Neural progenitor cell (in vitro differentiated cells): ENCODE data around the gene PRPF40A. TPM values are rescaled to one million over a fixed set of nuclear protein-coding genes. Genes with fewer than 3 reads are reported as not detected.

Source experiments
- DNase-seq: peaks from one replicate; pipeline ENCODE4 v3.0.0-alpha.2; 2016; ENCODE audit warnings: low spot score
- H2AFZ ChIP-seq: fragments of 200-600 bp; sonication (generic); replicated peaks from 2 replicates; pipeline ENCODE4 v1.6.1; 2016; ENCODE audit warnings: antibody characterized with exemption
- H3F3A ChIP-seq: fragments of 200-600 bp; sonication (generic); 2 replicates; pipeline ENCODE4 v1.6.1; 2016; ENCODE audit warnings: antibody characterized with exemption, low read depth
- H3K27ac ChIP-seq: fragments of 200-600 bp; sonication (generic); 2 replicates; pipeline ENCODE4 v1.5.1; 2016; ENCODE audit warnings: mild to moderate bottlenecking
- H3K27me3 ChIP-seq: fragments of 200-600 bp; sonication (generic); 2 replicates; pipeline ENCODE4 v1.6.1; 2016; ENCODE audit warnings: mild to moderate bottlenecking, moderate library complexity
- H3K36me3 ChIP-seq: fragments of 200-600 bp; sonication (generic); 2 replicates; pipeline ENCODE4 v1.5.1; 2016
- H3K4me1 ChIP-seq: fragments of 200-600 bp; sonication (generic); 2 replicates; pipeline ENCODE4 v1.6.1; 2016; ENCODE audit warnings: mixed run types
- H3K4me2 ChIP-seq: fragments of 200-600 bp; sonication (generic); 2 replicates; pipeline ENCODE4 v1.6.1; 2016
- H3K4me3 ChIP-seq: fragments of 200-600 bp; sonication (generic); 2 replicates; pipeline ENCODE4 v1.5.1; 2016
- H3K79me2 ChIP-seq: fragments of 200-600 bp; sonication (generic); 2 replicates; pipeline ENCODE4 v1.6.1; 2016; ENCODE audit warnings: low read depth
- H3K9ac ChIP-seq: fragments of 200-600 bp; sonication (generic); 2 replicates; pipeline ENCODE4 v1.6.1; 2016
- H3K9me3 ChIP-seq: fragments of 200-600 bp; sonication (generic); 2 replicates; pipeline ENCODE4 v1.5.1; 2016; ENCODE audit warnings: low read depth
- H4K20me1 ChIP-seq: fragments of 200-600 bp; sonication (generic); 2 replicates; pipeline ENCODE4 v1.6.1; 2016; ENCODE audit warnings: low read depth
- H3K27ac Mint-ChIP-seq: 3 replicates; pipeline ENCODE4 v1.8.0; 2021; ENCODE audit warnings: mixed read lengths
- H3K27me3 Mint-ChIP-seq: 2 replicates; pipeline ENCODE4 v1.8.0; 2022; ENCODE audit warnings: low read depth, mild to moderate bottlenecking, inconsistent platforms, moderate library complexity, mixed read lengths; ENCODE audit not compliant: insufficient read depth
- H3K36me3 Mint-ChIP-seq: 3 replicates; pipeline ENCODE4 v1.8.0; 2021; ENCODE audit warnings: mixed read lengths
- H3K4me1 Mint-ChIP-seq: 3 replicates; pipeline ENCODE4 v1.8.0; 2021; ENCODE audit warnings: mixed read lengths
- H3K4me3 Mint-ChIP-seq: 3 replicates; pipeline ENCODE4 v1.8.0; 2021; ENCODE audit warnings: mild to moderate bottlenecking, moderate library complexity, mixed read lengths
- H3K9me3 Mint-ChIP-seq: 3 replicates; pipeline ENCODE4 v1.8.0; 2020; ENCODE audit warnings: mixed read lengths
- CTCF ChIP-seq: fragments of 200-600 bp; sonication (generic); IDR thresholded peaks from 2 replicates; pipeline ENCODE4 v1.5.1; 2017; ENCODE audit warnings: antibody characterized with exemption, mild to moderate bottlenecking
- EZH2 ChIP-seq: fragments of 200-600 bp; sonication (generic); IDR thresholded peaks from 2 replicates; pipeline ENCODE4 v1.6.1; 2017; ENCODE audit warnings: antibody characterized with exemption, mild to moderate bottlenecking, moderate library complexity
- EZH2phosphoT487 ChIP-seq: fragments of 200-600 bp; sonication (generic); IDR thresholded peaks from 2 replicates; pipeline ENCODE4 v1.6.1; 2017; ENCODE audit warnings: antibody characterized with exemption
- total RNA-seq: library from RNA; depleted of rRNA; stranded (reverse); fragments of >200 nt; gene quantifications from 2 replicates; pipeline ENCODE4 v1.2.3, GENCODE V29; 2015; ENCODE audit warnings: low replicate concordance

Gene PRPF40A
- total RNA-seq, 1 donor from 2014 or later = 257 TPM

DNA sequence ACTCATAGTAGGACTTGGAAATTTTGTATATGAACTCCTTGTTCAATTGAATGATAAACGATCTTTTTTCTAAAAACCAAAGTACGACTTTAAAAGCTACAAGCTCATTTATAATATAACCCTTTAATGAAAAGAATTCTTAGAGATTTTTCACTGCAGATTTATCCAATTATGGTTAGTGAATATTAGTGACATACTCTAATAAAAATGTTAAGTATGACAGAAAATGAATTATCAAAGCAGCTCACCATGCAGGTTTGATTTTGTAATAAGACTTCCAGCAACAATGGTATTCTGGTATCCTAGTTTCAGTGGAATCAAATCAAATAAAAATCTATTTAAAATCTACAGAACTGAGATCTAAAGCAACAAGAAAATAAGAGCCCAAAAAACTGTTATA, 38.5 kb downstream of the PRPF40A start:
- peaks cover 41% of the 10 kb centered on the region for H3K36me3 Mint-ChIP-seq
- no peaks in the 10 kb centered on the region for H3K4me1 ChIP-seq
- H3K27me3 ChIP-seq = no peaks in the 10 kb centered on the region
- peaks cover 13% of the 10 kb centered on the region for H3K9me3 Mint-ChIP-seq
- peaks cover 6% of the 10 kb centered on the region for H3K27me3 Mint-ChIP-seq
- peaks cover 4% of the 10 kb centered on the region for H3K9me3 ChIP-seq
- DNase-seq = no peak
- peaks cover 80% of the 10 kb centered on the region for H3K36me3 ChIP-seq
- H3K4me2 ChIP-seq = no peak overlapping the region
- peaks cover 26% of the 10 kb centered on the region for H3K79me2 ChIP-seq
- no peaks in the 10 kb centered on the region for H4K20me1 ChIP-seq
- TF ChIP-seq CTCF (no peak), EZH2phosphoT487 (no peak), EZH2 (no peak)
- no peak overlapping the region for H3K4me3 Mint-ChIP-seq
- no peak overlapping the region for H3K27ac ChIP-seq
- H2AFZ ChIP-seq = no peak overlapping the region
- no peaks in the 10 kb centered on the region for H3F3A ChIP-seq
- no peak overlapping the region for H3K27ac Mint-ChIP-seq
- H3K4me3 ChIP-seq = no peak overlapping the region
- no peak overlapping the region for H3K9ac ChIP-seq
- peaks cover 7% of the 10 kb centered on the region for H3K4me1 Mint-ChIP-seq

GRCh38 chr2:152676461-152676860, 40.8 kb downstream of the PRPF40A start:
- Histone ChIP-seq H3K4me3 (no peak overlapping the region), H3K9me3 (no peaks in the 10 kb centered on the region), H3K36me3 (peaks cover 82% of the 10 kb centered on the region), H3K4me2 (no peak overlapping the region), H3K27ac (no peak overlapping the region), H3K27me3 (no peaks in the 10 kb centered on the region), H3F3A (no peaks in the 10 kb centered on the region), H3K79me2 (peaks cover 2% of the 10 kb centered on the region), H2AFZ (no peak overlapping the region), H4K20me1 (no peaks in the 10 kb centered on the region), H3K9ac (no peak overlapping the region), H3K4me1 (no peaks in the 10 kb centered on the region)
- Mint-ChIP-seq H3K27me3 (no peaks in the 10 kb centered on the region), H3K9me3 (no peaks in the 10 kb centered on the region), H3K4me1 (peaks cover 2% of the 10 kb centered on the region), H3K4me3 (no peak overlapping the region), H3K27ac (no peak overlapping the region), H3K36me3 (peaks cover 31% of the 10 kb centered on the region)
- no peak for DNase-seq
- TF ChIP-seq CTCF = no peak
- no peak for TF ChIP-seq EZH2phosphoT487
- no peak for TF ChIP-seq EZH2

- Histone ChIP-seq H3K79me2 (no peaks in the 10 kb centered on the region), H3K9me3 (no peaks in the 10 kb centered on the region), H3K36me3 (peaks cover 85% of the 10 kb centered on the region), H2AFZ (no peak overlapping the region), H3F3A (no peaks in the 10 kb centered on the region), H3K4me3 (no peak overlapping the region), H4K20me1 (no peaks in the 10 kb centered on the region), H3K27ac (no peak overlapping the region), H3K9ac (no peak overlapping the region), H3K4me2 (no peak overlapping the region), H3K4me1 (no peaks in the 10 kb centered on the region), H3K27me3 (no peaks in the 10 kb centered on the region)
- H3K27me3 Mint-ChIP-seq = no peaks in the 10 kb centered on the region
- H3K4me1 Mint-ChIP-seq = no peaks in the 10 kb centered on the region
- H3K36me3 Mint-ChIP-seq = peaks cover 19% of the 10 kb centered on the region
- no peak for DNase-seq
- no peak for TF ChIP-seq EZH2
- TF ChIP-seq EZH2phosphoT487 = no peak
- TF ChIP-seq CTCF = no peak
- H3K27ac Mint-ChIP-seq = no peak overlapping the region
- no peaks in the 10 kb centered on the region for H3K9me3 Mint-ChIP-seq
- H3K4me3 Mint-ChIP-seq = no peak overlapping the region
Observed at GRCh38 chr2:152674334-152674733, 42.9 kb downstream of the PRPF40A start.
